ENCODE results near the gene FOXK2. TPM values are rescaled to one million over a fixed set of nuclear protein-coding genes. Genes with fewer than 3 reads are reported as not detected.

FOXK2 gene
- polyA plus RNA-seq, 4 donors = 11.6 to 25.9 (median 18.0) TPM

DNA sequence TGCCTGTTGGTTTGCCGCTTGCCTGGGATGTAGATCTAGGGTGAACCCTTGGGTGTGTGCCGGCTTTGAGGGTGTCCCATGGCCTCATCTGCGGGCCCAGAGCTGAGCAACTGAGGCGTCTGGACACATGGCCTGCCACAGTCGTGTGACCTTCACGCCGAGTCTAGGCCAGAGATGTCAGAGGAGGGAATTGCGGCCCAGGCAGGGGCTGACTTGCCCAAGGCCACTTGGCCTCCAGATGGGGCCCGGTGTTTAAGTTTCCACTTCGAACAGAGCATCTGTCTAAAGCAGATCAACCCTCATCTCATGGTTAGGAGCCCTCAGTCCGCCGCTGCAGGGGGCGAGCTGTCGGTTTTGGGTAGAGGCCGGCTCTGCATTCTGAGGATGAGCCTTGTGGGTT lies 28.0 kb upstream of the FOXK2 start:
- Histone ChIP-seq H3K27ac (ENCODE audit: low read depth in 1 of 3, low read length in 2 of 3) (no peak overlapping the region), H3K36me3 (ENCODE audit: control insufficient read depth in 3 of 3, insufficient read depth in 2 of 3, low read depth in 1 of 3, low read length in 3 of 3) (peaks cover 3 to 33% (median 7%) of the 10 kb centered on the region in 3 donors), H3K4me3 (ENCODE audit: low read depth in 1 of 3, low read length in 3 of 3) (no peak overlapping the region), H3K27me3 (ENCODE audit: control insufficient read depth in 3 of 3, insufficient read depth in 3 of 3, low read length in 3 of 3) (no peaks in the 10 kb centered on the region), H3K9me3 (ENCODE audit: control insufficient read depth in 2 of 2, insufficient read depth in 1 of 2, low read depth in 1 of 2, low read length in 1 of 2) (no peaks in the 10 kb centered on the region), H3K4me1 (ENCODE audit: control insufficient read depth in 3 of 3, insufficient read depth in 2 of 3, low read depth in 1 of 3, low read length in 2 of 3) (peaks cover 0 to 7% (median 0%) of the 10 kb centered on the region in 3 donors)
- FAIRE-seq = no peak
- 86 to 97% (median 92%) methylated on average over 15 of the region's 15 CpGs for WGBS, 3 donors
- no peak for DNase-seq

DNA sequence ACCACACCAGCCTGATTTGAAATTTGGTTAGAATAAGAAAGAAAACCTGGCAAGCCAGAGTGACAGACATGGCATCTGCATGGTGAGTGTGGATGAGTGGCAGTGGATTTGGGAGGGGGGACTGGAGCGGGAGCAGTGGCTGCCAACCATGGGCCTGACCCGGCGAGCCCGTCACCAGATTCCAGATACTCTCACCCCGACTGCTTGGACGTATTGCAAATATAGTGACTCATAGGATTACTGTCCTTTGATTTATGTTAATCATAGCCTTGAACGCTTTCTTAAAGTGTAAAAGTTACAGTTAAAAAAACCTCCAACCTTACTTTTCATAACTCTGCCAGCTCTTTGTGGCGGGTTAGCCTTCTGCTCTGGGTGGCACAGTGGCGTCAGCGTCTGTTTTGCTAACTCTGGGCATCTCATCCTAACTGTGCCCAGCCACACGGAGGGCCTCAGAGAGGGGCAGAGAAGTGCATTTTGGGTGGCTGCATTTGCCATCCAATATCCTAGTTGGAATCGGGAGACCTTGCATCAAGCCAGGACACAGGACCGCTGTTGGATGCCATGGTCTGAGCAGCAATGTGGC lies 26.8 kb upstream of the FOXK2 start:
- no peak for DNase-seq
- H3K4me3 ChIP-seq (ENCODE audit: low read depth in 1 of 3, low read length in 3 of 3) = no peak overlapping the region
- WGBS, 3 donors = 49 to 83% (median 64%) methylated on average over 13 of the region's 13 CpGs
- no peak for FAIRE-seq
- H3K27ac ChIP-seq (ENCODE audit: low read depth in 1 of 3, low read length in 2 of 3) = no peak overlapping the region
- H3K36me3 ChIP-seq (ENCODE audit: control insufficient read depth in 3 of 3, insufficient read depth in 2 of 3, low read depth in 1 of 3, low read length in 3 of 3) = peaks cover 0 to 21% (median 6%) of the 10 kb centered on the region in 3 donors
- H3K27me3 ChIP-seq (ENCODE audit: control insufficient read depth in 3 of 3, insufficient read depth in 3 of 3, low read length in 3 of 3) = no peaks in the 10 kb centered on the region
- peaks cover 0 to 12% (median 0%) of the 10 kb centered on the region in 3 donors for H3K4me1 ChIP-seq (ENCODE audit: control insufficient read depth in 3 of 3, insufficient read depth in 2 of 3, low read depth in 1 of 3, low read length in 2 of 3)
- no peaks in the 10 kb centered on the region for H3K9me3 ChIP-seq (ENCODE audit: control insufficient read depth in 2 of 2, insufficient read depth in 1 of 2, low read depth in 1 of 2, low read length in 1 of 2)

DNA sequence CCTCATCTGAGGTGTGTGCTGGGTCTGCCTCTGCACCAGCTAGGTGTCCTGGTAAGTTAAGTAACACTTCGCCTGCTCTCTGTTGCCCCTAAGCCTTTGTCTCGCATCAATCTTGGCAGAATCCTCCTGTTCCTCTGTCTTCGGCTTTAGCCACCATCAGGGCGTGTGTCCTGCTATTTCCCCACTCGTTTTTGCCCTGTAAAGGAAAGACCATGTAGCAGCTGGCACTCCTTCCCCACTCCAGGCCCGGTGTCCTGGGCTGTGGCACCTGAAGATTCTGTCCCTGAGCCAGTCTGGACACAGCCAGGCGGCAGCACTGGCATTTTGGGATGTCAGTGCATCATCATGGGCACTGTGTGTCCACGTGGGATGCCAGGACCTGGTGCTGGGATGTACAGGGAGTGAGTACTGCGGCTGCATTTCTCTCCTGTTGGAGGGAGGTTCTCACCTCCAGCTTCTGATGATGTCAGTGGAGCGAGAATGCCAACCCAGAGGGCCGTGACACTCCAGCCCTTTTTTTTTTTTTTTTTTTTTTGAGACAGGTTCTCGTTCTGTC lies 26.2 kb upstream of the FOXK2 start:
- H3K27me3 ChIP-seq (ENCODE audit: control insufficient read depth in 3 of 3, insufficient read depth in 3 of 3, low read length in 3 of 3) = no peaks in the 10 kb centered on the region
- H3K4me1 ChIP-seq (ENCODE audit: control insufficient read depth in 3 of 3, insufficient read depth in 2 of 3, low read depth in 1 of 3, low read length in 2 of 3) = peaks cover 0 to 15% (median 0%) of the 10 kb centered on the region in 3 donors
- no peak for DNase-seq
- H3K36me3 ChIP-seq (ENCODE audit: control insufficient read depth in 3 of 3, insufficient read depth in 2 of 3, low read depth in 1 of 3, low read length in 3 of 3) = peaks cover 0 to 16% (median 2%) of the 10 kb centered on the region in 3 donors
- 83 to 89% (median 87%) methylated on average over 11 to 12 of the region's 12 CpGs for WGBS, 3 donors
- no peak overlapping the region for H3K27ac ChIP-seq (ENCODE audit: low read depth in 1 of 3, low read length in 2 of 3)
- H3K9me3 ChIP-seq (ENCODE audit: control insufficient read depth in 2 of 2, insufficient read depth in 1 of 2, low read depth in 1 of 2, low read length in 1 of 2) = no peaks in the 10 kb centered on the region
- no peak overlapping the region for H3K4me3 ChIP-seq (ENCODE audit: low read depth in 1 of 3, low read length in 3 of 3)
- no peak for FAIRE-seq

DNA sequence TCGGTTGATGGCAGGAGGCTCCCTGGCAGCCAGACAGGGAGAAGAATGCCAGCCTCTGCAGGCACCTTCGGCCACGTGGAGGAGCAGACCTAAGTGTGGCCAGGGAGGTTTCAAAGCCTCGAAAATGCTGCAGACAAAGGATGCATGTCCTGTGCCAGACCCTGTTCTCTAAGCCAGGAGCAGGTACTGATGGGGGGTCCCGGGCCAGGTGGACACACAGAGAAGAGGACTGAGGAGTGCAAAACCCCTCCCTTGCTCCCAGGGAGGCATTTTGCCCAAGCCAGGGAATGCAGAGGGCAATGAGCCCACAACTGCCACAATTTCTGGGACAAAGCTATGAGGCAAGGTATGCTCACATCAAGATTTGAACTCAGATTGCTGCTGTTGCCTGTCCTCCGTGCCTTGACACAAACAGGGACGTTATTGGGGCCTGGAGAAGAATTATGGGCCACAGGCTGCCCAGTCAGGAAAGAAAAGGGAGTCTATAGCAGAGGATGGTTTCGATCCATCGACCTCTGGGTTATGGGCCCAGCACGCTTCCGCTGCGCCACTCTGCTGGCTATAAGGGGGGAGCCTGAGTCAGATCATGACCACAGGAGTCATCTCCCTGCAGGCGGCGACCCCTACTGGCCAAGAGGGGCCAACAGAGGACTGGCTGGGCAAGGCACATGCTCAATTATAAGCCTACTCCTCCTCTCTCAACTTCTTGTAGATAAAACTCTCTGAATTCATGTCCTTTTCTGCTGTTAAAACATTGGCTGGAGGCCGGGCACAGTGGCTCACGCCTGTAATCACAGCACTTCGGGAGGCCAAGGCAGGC lies 25.1 kb upstream of the FOXK2 start:
- FAIRE-seq = no peak
- Histone ChIP-seq H3K9me3 (ENCODE audit: control insufficient read depth in 2 of 2, insufficient read depth in 1 of 2, low read depth in 1 of 2, low read length in 1 of 2) (no peaks in the 10 kb centered on the region), H3K4me3 (ENCODE audit: low read depth in 1 of 3, low read length in 3 of 3) (no peak overlapping the region), H3K4me1 (ENCODE audit: control insufficient read depth in 3 of 3, insufficient read depth in 2 of 3, low read depth in 1 of 3, low read length in 2 of 3) (peaks cover 0 to 15% (median 0%) of the 10 kb centered on the region in 3 donors), H3K36me3 (ENCODE audit: control insufficient read depth in 3 of 3, insufficient read depth in 2 of 3, low read depth in 1 of 3, low read length in 3 of 3) (peaks cover 0 to 5% (median 0%) of the 10 kb centered on the region in 3 donors), H3K27me3 (ENCODE audit: control insufficient read depth in 3 of 3, insufficient read depth in 3 of 3, low read length in 3 of 3) (peaks cover 0 to 2% (median 0%) of the 10 kb centered on the region in 3 donors), H3K27ac (ENCODE audit: low read depth in 1 of 3, low read length in 2 of 3) (peak overlapping the region in 1 of 3 donors; percentile 60)
- 4 to 7% (median 5%) methylated on average over 17 of the region's 17 CpGs for WGBS, 3 donors
- peak; percentile 56 to 92 for DNase-seq

DNA sequence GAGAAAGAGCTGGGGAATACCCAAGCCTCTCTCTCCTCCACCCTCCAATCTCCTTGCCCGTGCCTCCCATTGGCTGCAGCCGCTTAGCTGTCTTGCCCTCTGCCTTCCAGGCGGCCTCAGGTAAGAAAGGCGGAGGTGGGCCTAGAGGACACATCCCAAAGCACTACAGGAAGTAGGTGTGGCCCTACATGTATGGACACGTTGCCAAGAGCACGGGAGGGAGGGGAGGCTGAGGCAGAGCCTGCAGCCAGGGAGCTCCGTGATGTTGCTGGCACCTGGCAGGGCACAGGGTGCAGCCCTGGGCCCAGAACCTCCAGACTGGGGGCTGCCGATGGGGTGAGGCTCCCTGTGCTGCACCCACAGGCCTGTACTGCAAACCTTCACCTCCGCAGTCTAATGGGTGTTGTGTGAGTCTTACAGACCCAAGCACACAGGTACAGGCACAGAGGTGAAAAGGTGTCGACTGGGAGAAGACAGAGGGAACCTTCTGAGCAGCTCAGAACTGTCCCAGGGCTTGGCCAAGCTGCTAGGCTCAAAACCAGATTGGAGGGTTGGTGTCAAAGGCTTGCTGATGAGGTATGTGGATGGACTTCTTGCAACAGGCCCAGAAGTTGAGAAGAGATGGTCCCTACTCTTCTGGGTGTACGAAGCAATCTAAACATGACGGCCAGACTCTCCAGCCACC lies 23.5 kb upstream of the FOXK2 start:
- DNase-seq (peak in 1 of 2 donors; percentile 31), FAIRE-seq (no peak)
- H3K4me3 ChIP-seq (ENCODE audit: low read depth in 1 of 3, low read length in 3 of 3) = no peak overlapping the region
- H3K9me3 ChIP-seq (ENCODE audit: control insufficient read depth in 2 of 2, insufficient read depth in 1 of 2, low read depth in 1 of 2, low read length in 1 of 2) = no peaks in the 10 kb centered on the region
- H3K4me1 ChIP-seq (ENCODE audit: control insufficient read depth in 3 of 3, insufficient read depth in 2 of 3, low read depth in 1 of 3, low read length in 2 of 3) = peaks cover 0 to 15% (median 0%) of the 10 kb centered on the region in 3 donors
- H3K36me3 ChIP-seq (ENCODE audit: control insufficient read depth in 3 of 3, insufficient read depth in 2 of 3, low read depth in 1 of 3, low read length in 3 of 3) = no peaks in the 10 kb centered on the region
- no peak overlapping the region for H3K27ac ChIP-seq (ENCODE audit: low read depth in 1 of 3, low read length in 2 of 3)
- 55 to 68% (median 59%) methylated on average over 12 of the region's 12 CpGs for WGBS, 3 donors
- H3K27me3 ChIP-seq (ENCODE audit: control insufficient read depth in 3 of 3, insufficient read depth in 3 of 3, low read length in 3 of 3) = peaks cover 0 to 2% (median 0%) of the 10 kb centered on the region in 3 donors

DNA sequence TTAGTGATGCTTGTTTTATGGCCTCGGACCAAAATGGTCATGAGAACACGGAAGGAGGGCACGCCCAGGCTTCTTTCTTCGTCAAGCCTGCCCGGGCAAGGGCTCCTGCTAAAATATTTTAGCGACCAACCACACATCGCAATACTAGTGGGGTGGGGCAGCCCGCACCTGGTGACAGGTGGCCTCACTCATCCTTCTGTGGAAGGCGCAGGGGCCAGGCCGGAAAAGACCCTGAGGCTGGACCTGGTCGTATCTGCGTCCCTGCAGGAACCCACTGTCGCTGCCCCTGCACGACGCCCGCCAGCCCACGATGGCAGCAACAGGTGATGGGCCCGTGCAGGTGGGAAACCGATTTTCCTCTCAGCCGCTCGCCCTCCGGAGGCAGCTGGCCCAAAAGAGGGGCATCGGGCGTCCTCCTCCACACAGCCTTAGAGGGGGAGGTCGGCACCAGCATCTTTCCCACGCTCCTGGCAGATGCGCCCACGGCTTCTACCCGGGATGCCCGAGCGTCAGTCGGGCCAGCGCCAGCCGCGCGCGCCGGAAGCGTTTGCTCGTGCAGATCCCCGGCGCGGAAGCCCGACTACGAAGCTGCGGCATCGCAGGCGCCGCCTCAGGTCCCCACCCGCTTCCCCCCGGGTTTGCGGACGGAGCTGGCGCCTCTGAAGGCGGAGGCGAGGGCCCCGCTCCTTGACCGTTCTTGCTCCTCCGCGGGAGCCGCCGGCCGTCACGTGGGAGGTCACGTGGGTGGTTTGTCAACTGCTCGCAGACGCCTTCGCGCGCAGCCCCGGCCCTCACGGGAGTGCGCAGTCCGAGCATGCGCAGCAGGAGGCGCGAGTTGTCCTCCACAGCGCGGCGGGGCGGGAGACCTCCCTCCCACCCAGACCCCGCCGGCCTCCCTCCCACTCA lies 22.8 kb upstream of the FOXK2 start:
- peak overlapping the region; percentile 25 to 85 (median 34) for H3K27ac ChIP-seq (ENCODE audit: low read depth in 1 of 3, low read length in 2 of 3)
- peaks cover 0 to 2% (median 0%) of the 10 kb centered on the region in 3 donors for H3K27me3 ChIP-seq (ENCODE audit: control insufficient read depth in 3 of 3, insufficient read depth in 3 of 3, low read length in 3 of 3)
- 9 to 14% (median 11%) methylated on average over 55 to 83 of the region's 83 CpGs for WGBS, 3 donors
- peaks cover 0 to 15% (median 0%) of the 10 kb centered on the region in 3 donors for H3K4me1 ChIP-seq (ENCODE audit: control insufficient read depth in 3 of 3, insufficient read depth in 2 of 3, low read depth in 1 of 3, low read length in 2 of 3)
- DNase-seq (peak; percentile 95 to 96), FAIRE-seq (no peak)
- no peaks in the 10 kb centered on the region for H3K9me3 ChIP-seq (ENCODE audit: control insufficient read depth in 2 of 2, insufficient read depth in 1 of 2, low read depth in 1 of 2, low read length in 1 of 2)
- H3K36me3 ChIP-seq (ENCODE audit: control insufficient read depth in 3 of 3, insufficient read depth in 2 of 3, low read depth in 1 of 3, low read length in 3 of 3) = no peaks in the 10 kb centered on the region
- H3K4me3 ChIP-seq (ENCODE audit: low read depth in 1 of 3, low read length in 3 of 3) = peak overlapping the region; percentile 40 to 52 (median 49)

DNA sequence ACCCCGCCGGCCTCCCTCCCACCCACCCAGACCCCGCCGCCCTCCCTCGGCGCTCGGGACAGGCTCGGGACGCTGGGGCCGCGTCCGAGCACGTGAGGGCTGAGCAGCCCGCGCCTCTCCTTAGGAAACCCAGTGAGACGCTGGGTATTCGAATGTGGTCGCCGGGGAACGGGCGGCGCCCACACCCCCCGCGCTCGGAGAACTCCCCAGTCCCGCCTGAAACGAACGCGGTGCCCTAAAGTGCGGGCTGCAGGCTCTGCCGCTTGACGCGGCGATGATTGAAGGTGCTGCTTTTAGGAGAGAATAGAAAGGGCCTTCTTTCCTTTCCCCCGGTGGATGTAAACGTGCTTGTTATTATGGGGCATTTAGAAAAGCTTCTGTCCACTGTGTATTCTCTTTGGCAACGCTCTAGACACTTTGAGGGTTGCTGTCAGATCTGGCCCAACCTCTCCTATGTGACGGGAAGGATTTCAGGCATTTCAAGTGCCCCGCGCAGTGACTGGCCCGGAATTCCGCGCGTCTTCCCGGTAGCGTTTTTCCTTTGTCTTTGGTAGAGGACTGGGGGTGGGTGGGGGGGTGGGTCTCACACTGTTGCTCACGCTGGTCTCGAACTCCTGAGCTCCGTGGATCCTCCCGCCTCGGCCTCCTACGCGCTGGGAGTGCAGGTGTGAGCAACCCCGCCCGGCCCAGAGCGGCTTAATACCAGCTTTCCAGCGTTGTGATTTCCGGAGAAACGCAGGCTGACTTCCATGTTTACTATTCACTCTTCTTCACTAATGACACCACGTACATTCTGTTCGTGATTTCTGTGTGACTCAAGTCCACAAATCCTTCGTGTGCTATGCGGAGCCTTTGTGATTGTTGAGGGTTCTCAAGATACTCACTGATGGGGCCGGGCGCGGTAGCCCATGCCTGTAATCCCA lies 21.8 kb upstream of the FOXK2 start:
- DNase-seq = peak; percentile 30 to 73
- Histone ChIP-seq H3K27me3 (ENCODE audit: control insufficient read depth in 3 of 3, insufficient read depth in 3 of 3, low read length in 3 of 3) (peaks cover 0 to 2% (median 0%) of the 10 kb centered on the region in 3 donors), H3K4me3 (ENCODE audit: low read depth in 1 of 3, low read length in 3 of 3) (peak overlapping the region; percentile 40 to 60 (median 52)), H3K27ac (ENCODE audit: low read depth in 1 of 3, low read length in 2 of 3) (peak overlapping the region; percentile 46 to 87 (median 49)), H3K36me3 (ENCODE audit: control insufficient read depth in 3 of 3, insufficient read depth in 2 of 3, low read depth in 1 of 3, low read length in 3 of 3) (no peaks in the 10 kb centered on the region), H3K4me1 (ENCODE audit: control insufficient read depth in 3 of 3, insufficient read depth in 2 of 3, low read depth in 1 of 3, low read length in 2 of 3) (peaks cover 0 to 15% (median 0%) of the 10 kb centered on the region in 3 donors), H3K9me3 (ENCODE audit: control insufficient read depth in 2 of 2, insufficient read depth in 1 of 2, low read depth in 1 of 2, low read length in 1 of 2) (no peaks in the 10 kb centered on the region)
- 6 to 10% (median 7%) methylated on average over 51 to 66 of the region's 66 CpGs for WGBS, 3 donors
- no peak for FAIRE-seq
